ENCODE results near the gene GPC4. TPM values are rescaled to one million over a fixed set of nuclear protein-coding genes. Genes with fewer than 3 reads are reported as not detected.

Gene GPC4
- total and polyA plus RNA-seq, 2 experiments from 2014 or later: 124 to 183 TPM

DNA sequence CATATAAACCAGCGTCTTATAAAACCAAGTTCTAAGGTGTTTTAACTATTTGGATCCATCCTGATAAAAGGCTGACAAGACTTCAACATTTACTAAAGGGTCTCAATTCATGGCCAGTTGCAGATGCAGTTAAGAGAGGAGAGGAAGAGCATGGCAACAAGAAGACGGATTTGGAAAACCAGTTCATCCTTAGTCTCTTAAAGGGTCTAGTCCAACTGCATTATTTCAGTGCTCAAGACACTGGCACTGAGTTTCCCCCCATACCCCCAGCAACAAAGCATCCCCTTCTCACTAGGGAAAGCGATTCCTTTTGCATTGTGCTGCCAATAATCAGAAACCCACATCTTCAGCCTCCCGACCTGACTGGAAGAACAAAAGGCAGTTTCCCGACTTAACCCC, 106.8 kb downstream of the GPC4 start:
- ATAC-seq (no peak), DNase-seq (ENCODE audit: low spot score) (no peak)
- Histone ChIP-seq H3K4me1 (ENCODE audit: insufficient read depth) (peaks cover 46% of the 10 kb centered on the region), H3K4me2 (peak overlapping the region; percentile 63), H3K79me2 (replicated peaks; ENCODE audit: insufficient read depth) (peaks cover 45% of the 10 kb centered on the region), H3K27ac (ENCODE audit: low read depth) (peak overlapping the region; percentile 92), H3K27me3 (ENCODE audit: insufficient read depth) (no peaks in the 10 kb centered on the region), H2AFZ (no peak overlapping the region), H3F3A (replicated peaks; ENCODE audit: low read depth) (no peaks in the 10 kb centered on the region; the same call in 1 of the 2 replicates), H3K36me3 (ENCODE audit: insufficient read depth) (0 out of 2 replicates have a peak, but pooled peaks cover 13% of the 10 kb centered on the region), H3K4me3 (no peak overlapping the region), H3K9me2 (ENCODE audit: insufficient read depth) (no peaks in the 10 kb centered on the region), H4K20me1 (replicated peaks; ENCODE audit: insufficient read depth) (peaks cover 4% of the 10 kb centered on the region; the same call in 1 of the 2 replicates)
- no peaks in the 10 kb centered on the region for H3K9me3 Mint-ChIP-seq
- H3K27me3 Mint-ChIP-seq (ENCODE audit: insufficient read depth, low read depth, poor library complexity): peaks cover 7% of the 10 kb centered on the region
- H3K4me3 Mint-ChIP-seq: no peak overlapping the region
- peaks cover 46% of the 10 kb centered on the region for H3K4me1 Mint-ChIP-seq
- TF ChIP-seq STAT1 (IDR thresholded peaks at IDR 0.05; ENCODE audit: unreplicated experiment) (no peak), ZNF331 (CRISPR knock-in tag; IDR thresholded peaks at IDR 0.05; ENCODE audit: low read depth) (no peak), JUNB (IDR thresholded peaks at IDR 0.05; ENCODE audit: unreplicated experiment) (no peak), ZNF114 (CRISPR knock-in tag; IDR thresholded peaks at IDR 0.05) (no peak), CREB1 (CRISPR knock-in tag; IDR thresholded peaks at IDR 0.05; ENCODE audit: low read depth) (no peak), EZH2 (IDR thresholded peaks at IDR 0.05; ENCODE audit: low read depth, unreplicated experiment) (no peak), NANOG (IDR thresholded peaks at IDR 0.05; ENCODE audit: borderline replicate concordance) (no peak), EZH2phosphoT487 (IDR thresholded peaks at IDR 0.05; ENCODE audit: unreplicated experiment) (no peak), POLR2AphosphoS5 (IDR thresholded peaks at IDR 0.05; ENCODE audit: low read depth) (no peak)
- TF ChIP-seq, protein P1, sequence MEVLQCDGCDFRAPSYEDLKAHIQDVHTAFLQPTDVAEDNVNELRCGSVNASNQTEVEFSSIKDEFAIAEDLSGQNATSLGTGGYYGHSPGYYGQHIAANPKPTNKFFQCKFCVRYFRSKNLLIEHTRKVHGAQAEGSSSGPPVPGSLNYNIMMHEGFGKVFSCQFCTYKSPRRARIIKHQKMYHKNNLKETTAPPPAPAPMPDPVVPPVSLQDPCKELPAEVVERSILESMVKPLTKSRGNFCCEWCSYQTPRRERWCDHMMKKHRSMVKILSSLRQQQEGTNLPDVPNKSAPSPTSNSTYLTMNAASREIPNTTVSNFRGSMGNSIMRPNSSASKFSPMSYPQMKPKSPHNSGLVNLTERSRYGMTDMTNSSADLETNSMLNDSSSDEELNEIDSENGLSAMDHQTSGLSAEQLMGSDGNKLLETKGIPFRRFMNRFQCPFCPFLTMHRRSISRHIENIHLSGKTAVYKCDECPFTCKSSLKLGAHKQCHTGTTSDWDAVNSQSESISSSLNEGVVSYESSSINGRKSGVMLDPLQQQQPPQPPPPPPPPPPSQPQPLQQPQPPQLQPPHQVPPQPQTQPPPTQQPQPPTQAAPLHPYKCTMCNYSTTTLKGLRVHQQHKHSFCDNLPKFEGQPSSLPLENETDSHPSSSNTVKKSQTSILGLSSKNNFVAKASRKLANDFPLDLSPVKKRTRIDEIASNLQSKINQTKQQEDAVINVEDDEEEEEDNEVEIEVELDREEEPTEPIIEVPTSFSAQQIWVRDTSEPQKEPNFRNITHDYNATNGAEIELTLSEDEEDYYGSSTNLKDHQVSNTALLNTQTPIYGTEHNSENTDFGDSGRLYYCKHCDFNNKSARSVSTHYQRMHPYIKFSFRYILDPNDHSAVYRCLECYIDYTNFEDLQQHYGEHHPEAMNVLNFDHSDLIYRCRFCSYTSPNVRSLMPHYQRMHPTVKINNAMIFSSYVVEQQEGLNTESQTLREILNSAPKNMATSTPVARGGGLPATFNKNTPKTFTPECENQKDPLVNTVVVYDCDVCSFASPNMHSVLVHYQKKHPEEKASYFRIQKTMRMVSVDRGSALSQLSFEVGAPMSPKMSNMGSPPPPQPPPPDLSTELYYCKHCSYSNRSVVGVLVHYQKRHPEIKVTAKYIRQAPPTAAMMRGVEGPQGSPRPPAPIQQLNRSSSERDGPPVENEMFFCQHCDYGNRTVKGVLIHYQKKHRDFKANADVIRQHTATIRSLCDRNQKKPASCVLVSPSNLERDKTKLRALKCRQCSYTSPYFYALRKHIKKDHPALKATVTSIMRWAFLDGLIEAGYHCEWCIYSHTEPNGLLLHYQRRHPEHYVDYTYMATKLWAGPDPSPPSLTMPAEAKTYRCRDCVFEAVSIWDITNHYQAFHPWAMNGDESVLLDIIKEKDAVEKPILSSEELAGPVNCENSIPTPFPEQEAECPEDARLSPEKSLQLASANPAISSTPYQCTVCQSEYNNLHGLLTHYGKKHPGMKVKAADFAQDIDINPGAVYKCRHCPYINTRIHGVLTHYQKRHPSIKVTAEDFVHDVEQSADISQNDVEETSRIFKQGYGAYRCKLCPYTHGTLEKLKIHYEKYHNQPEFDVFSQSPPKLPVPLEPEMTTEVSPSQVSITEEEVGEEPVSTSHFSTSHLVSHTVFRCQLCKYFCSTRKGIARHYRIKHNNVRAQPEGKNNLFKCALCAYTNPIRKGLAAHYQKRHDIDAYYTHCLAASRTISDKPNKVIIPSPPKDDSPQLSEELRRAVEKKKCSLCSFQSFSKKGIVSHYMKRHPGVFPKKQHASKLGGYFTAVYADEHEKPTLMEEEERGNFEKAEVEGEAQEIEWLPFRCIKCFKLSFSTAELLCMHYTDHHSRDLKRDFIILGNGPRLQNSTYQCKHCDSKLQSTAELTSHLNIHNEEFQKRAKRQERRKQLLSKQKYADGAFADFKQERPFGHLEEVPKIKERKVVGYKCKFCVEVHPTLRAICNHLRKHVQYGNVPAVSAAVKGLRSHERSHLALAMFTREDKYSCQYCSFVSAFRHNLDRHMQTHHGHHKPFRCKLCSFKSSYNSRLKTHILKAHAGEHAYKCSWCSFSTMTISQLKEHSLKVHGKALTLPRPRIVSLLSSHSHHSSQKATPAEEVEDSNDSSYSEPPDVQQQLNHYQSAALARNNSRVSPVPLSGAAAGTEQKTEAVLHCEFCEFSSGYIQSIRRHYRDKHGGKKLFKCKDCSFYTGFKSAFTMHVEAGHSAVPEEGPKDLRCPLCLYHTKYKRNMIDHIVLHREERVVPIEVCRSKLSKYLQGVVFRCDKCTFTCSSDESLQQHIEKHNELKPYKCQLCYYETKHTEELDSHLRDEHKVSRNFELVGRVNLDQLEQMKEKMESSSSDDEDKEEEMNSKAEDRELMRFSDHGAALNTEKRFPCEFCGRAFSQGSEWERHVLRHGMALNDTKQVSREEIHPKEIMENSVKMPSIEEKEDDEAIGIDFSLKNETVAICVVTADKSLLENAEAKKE (CRISPR knock-in tag; IDR thresholded peaks at IDR 0.05): no peak
- TF ChIP-seq, protein P2, sequence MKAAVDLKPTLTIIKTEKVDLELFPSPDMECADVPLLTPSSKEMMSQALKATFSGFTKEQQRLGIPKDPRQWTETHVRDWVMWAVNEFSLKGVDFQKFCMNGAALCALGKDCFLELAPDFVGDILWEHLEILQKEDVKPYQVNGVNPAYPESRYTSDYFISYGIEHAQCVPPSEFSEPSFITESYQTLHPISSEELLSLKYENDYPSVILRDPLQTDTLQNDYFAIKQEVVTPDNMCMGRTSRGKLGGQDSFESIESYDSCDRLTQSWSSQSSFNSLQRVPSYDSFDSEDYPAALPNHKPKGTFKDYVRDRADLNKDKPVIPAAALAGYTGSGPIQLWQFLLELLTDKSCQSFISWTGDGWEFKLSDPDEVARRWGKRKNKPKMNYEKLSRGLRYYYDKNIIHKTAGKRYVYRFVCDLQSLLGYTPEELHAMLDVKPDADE (IDR thresholded peaks at IDR 0.05): no peak
- TF ChIP-seq, protein P3, sequence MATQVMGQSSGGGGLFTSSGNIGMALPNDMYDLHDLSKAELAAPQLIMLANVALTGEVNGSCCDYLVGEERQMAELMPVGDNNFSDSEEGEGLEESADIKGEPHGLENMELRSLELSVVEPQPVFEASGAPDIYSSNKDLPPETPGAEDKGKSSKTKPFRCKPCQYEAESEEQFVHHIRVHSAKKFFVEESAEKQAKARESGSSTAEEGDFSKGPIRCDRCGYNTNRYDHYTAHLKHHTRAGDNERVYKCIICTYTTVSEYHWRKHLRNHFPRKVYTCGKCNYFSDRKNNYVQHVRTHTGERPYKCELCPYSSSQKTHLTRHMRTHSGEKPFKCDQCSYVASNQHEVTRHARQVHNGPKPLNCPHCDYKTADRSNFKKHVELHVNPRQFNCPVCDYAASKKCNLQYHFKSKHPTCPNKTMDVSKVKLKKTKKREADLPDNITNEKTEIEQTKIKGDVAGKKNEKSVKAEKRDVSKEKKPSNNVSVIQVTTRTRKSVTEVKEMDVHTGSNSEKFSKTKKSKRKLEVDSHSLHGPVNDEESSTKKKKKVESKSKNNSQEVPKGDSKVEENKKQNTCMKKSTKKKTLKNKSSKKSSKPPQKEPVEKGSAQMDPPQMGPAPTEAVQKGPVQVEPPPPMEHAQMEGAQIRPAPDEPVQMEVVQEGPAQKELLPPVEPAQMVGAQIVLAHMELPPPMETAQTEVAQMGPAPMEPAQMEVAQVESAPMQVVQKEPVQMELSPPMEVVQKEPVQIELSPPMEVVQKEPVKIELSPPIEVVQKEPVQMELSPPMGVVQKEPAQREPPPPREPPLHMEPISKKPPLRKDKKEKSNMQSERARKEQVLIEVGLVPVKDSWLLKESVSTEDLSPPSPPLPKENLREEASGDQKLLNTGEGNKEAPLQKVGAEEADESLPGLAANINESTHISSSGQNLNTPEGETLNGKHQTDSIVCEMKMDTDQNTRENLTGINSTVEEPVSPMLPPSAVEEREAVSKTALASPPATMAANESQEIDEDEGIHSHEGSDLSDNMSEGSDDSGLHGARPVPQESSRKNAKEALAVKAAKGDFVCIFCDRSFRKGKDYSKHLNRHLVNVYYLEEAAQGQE (IDR thresholded peaks at IDR 0.05; ENCODE audit: unreplicated experiment): no peak
- TF ChIP-seq, protein P4, sequence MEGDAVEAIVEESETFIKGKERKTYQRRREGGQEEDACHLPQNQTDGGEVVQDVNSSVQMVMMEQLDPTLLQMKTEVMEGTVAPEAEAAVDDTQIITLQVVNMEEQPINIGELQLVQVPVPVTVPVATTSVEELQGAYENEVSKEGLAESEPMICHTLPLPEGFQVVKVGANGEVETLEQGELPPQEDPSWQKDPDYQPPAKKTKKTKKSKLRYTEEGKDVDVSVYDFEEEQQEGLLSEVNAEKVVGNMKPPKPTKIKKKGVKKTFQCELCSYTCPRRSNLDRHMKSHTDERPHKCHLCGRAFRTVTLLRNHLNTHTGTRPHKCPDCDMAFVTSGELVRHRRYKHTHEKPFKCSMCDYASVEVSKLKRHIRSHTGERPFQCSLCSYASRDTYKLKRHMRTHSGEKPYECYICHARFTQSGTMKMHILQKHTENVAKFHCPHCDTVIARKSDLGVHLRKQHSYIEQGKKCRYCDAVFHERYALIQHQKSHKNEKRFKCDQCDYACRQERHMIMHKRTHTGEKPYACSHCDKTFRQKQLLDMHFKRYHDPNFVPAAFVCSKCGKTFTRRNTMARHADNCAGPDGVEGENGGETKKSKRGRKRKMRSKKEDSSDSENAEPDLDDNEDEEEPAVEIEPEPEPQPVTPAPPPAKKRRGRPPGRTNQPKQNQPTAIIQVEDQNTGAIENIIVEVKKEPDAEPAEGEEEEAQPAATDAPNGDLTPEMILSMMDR (conservative IDR thresholded peaks at IDR 0.05; ENCODE audit: low read depth in 2 of 2): no peak
- peaks cover 45% of the 10 kb centered on the region for H3K36me3 Mint-ChIP-seq (ENCODE audit: low read depth)
- no peak overlapping the region for H3K27ac Mint-ChIP-seq

Measured in GM23338 (cell line).